BE2C (cell line): ENCODE results near the gene COG6.

ENCODE experiments used
- DNase-seq: peaks from one replicate; pipeline ENCODE4 v3.0.0-alpha.2; 2020
- H3K27me3 ChIP-seq: fragments of 250-450 bp; sonication (Bioruptor Pico); 2 replicates; pipeline ENCODE4 v1.5.1; 2020; ENCODE audit warnings: mild to moderate bottlenecking
- H3K36me3 ChIP-seq: fragments of 250-450 bp; sonication (Bioruptor Pico); 2 replicates; pipeline ENCODE4 v1.5.1; 2020; ENCODE audit warnings: mild to moderate bottlenecking
- H3K4me1 ChIP-seq: fragments of 250-450 bp; sonication (Bioruptor Pico); 2 replicates; pipeline ENCODE4 v1.5.1; 2020
- H3K4me3 ChIP-seq: 2 replicates; pipeline ENCODE4 v1.5.1; 2011; ENCODE audit warnings: low read depth, low read length
- H3K9me3 ChIP-seq: fragments of 250-450 bp; sonication (Bioruptor Pico); 2 replicates; pipeline ENCODE4 v1.5.1; 2020
- CTCF ChIP-seq: IDR thresholded peaks from 2 replicates; pipeline ENCODE4 v1.5.1; 2012; ENCODE audit warnings: mild to moderate bottlenecking, low read depth, low read length

The COG6 gene

GRCh38 chr13:39641645-39642044, 13.8 kb upstream of the COG6 start:
- no peak for DNase-seq
- no peak for TF ChIP-seq CTCF
- H3K4me3 ChIP-seq: no peak overlapping the region
- no peaks in the 10 kb centered on the region for H3K4me1 ChIP-seq
- H3K36me3 ChIP-seq: no peaks in the 10 kb centered on the region
- H3K27me3 ChIP-seq: peaks cover 4% of the 10 kb centered on the region
- no peaks in the 10 kb centered on the region for H3K9me3 ChIP-seq

- DNase-seq: no peak
- Histone ChIP-seq H3K4me1 (no peaks in the 10 kb centered on the region), H3K9me3 (no peaks in the 10 kb centered on the region), H3K27me3 (no peaks in the 10 kb centered on the region), H3K4me3 (no peak overlapping the region), H3K36me3 (no peaks in the 10 kb centered on the region)
- TF ChIP-seq CTCF: no peak
These were observed 9.3 kb upstream of the COG6 start for GRCh38 chr13:39646122-39646521.

- H3K9me3 ChIP-seq: no peaks in the 10 kb centered on the region
- peak overlapping the region; percentile 92 for H3K4me3 ChIP-seq
- no peaks in the 10 kb centered on the region for H3K36me3 ChIP-seq
- no peaks in the 10 kb centered on the region for H3K27me3 ChIP-seq
- no peaks in the 10 kb centered on the region for H3K4me1 ChIP-seq
- no peak for DNase-seq
- TF ChIP-seq CTCF: no peak
These were observed 357 bp upstream of the COG6 start for GRCh38 chr13:39655041-39655568.

GRCh38 chr13:39656325-39656677, 839 bp downstream of the COG6 start:
- Histone ChIP-seq H3K27me3 (no peaks in the 10 kb centered on the region), H3K4me3 (peak overlapping the region; percentile 92), H3K4me1 (no peaks in the 10 kb centered on the region), H3K36me3 (no peaks in the 10 kb centered on the region), H3K9me3 (no peaks in the 10 kb centered on the region)
- no peak for DNase-seq
- no peak for TF ChIP-seq CTCF

- no peaks in the 10 kb centered on the region for H3K9me3 ChIP-seq
- no peaks in the 10 kb centered on the region; the same call in 1 of the 2 replicates for H3K36me3 ChIP-seq
- H3K4me1 ChIP-seq: no peaks in the 10 kb centered on the region
- H3K27me3 ChIP-seq: no peaks in the 10 kb centered on the region
- no peak for DNase-seq
- no peak overlapping the region for H3K4me3 ChIP-seq
- no peak for TF ChIP-seq CTCF
These were observed 8.0 kb downstream of the COG6 start for GRCh38 chr13:39663508-39663907.

- Histone ChIP-seq H3K4me3 (no peak overlapping the region), H3K4me1 (no peaks in the 10 kb centered on the region), H3K27me3 (no peaks in the 10 kb centered on the region), H3K36me3 (no peaks in the 10 kb centered on the region; the same call in 1 of the 2 replicates), H3K9me3 (no peaks in the 10 kb centered on the region)
- DNase-seq: no peak
- no peak for TF ChIP-seq CTCF
These were observed 8.5 kb downstream of the COG6 start for GRCh38 chr13:39663958-39664357.
